ENCODE data around the gene APBA2.
"Not testable (repeated sequence)": the region's sequence is repeated elsewhere in the genome, so short reads cannot be mapped to it uniquely, and the experiment has no call there.

The APBA2 gene

GRCh38 chr15:29045161-29045560, 159.4 kb downstream of the APBA2 start:
- DNase-seq: not testable (repeated sequence)

- DNase-seq: no peak
Observed at GRCh38 chr15:29045717-29046116, 159.9 kb downstream of the APBA2 start.

GRCh38 chr15:29046281-29046810, 160.6 kb downstream of the APBA2 start:
- no peak for DNase-seq

GRCh38 chr15:29046977-29047376, 161.2 kb downstream of the APBA2 start:
- DNase-seq: no peak

GRCh38 chr15:29048011-29048410, 162.2 kb downstream of the APBA2 start:
- DNase-seq: no peak

GRCh38 chr15:29050870-29051269, 165.1 kb downstream of the APBA2 start:
- DNase-seq: no peak

- no peak for DNase-seq
Observed at GRCh38 chr15:29051422-29051821, 165.6 kb downstream of the APBA2 start.

GRCh38 chr15:29053006-29053405, 167.2 kb downstream of the APBA2 start:
- DNase-seq: no peak

- no peak for DNase-seq
Observed at GRCh38 chr15:29053661-29054131, 167.9 kb downstream of the APBA2 start.

- DNase-seq: no peak
Observed at GRCh38 chr15:29054171-29055045, 168.6 kb downstream of the APBA2 start.

GRCh38 chr15:29055876-29056275, 170.1 kb downstream of the APBA2 start:
- no peak for DNase-seq

- DNase-seq: no peak
Observed at GRCh38 chr15:29056839-29057450, 171.2 kb downstream of the APBA2 start.

GRCh38 chr15:29057856-29058255, 172.1 kb downstream of the APBA2 start:
- DNase-seq: no peak

- no peak for DNase-seq
Observed at GRCh38 chr15:29058903-29059539, 173.2 kb downstream of the APBA2 start.

- DNase-seq: no peak
Observed at GRCh38 chr15:29059871-29060640, 174.3 kb downstream of the APBA2 start.

- DNase-seq: no peak
Observed at GRCh38 chr15:29061746-29062145, 176.0 kb downstream of the APBA2 start.

GRCh38 chr15:29062179-29062591, 176.4 kb downstream of the APBA2 start:
- no peak for DNase-seq

GRCh38 chr15:29062626-29063025, 176.9 kb downstream of the APBA2 start:
- no peak for DNase-seq

GRCh38 chr15:29063646-29064045, 177.9 kb downstream of the APBA2 start:
- DNase-seq: no peak

GRCh38 chr15:29064290-29064689, 178.5 kb downstream of the APBA2 start:
- no peak for DNase-seq

- no peak for DNase-seq
Observed at GRCh38 chr15:29064731-29065130, 179.0 kb downstream of the APBA2 start.

GRCh38 chr15:29065571-29065970, 179.8 kb downstream of the APBA2 start:
- no peak for DNase-seq

GRCh38 chr15:29066310-29066709, 180.5 kb downstream of the APBA2 start:
- no peak for DNase-seq
